Prostate gland (tissue), 2 donors: ENCODE results near the gene GGT7. TPM values are rescaled to one million over a fixed set of nuclear protein-coding genes. Genes with fewer than 3 reads are reported as not detected.

Experiments used
- DNase-seq: peaks from one replicate; pipeline ENCODE4 v3.0.0-alpha.2; 2019; ENCODE audit warnings: low spot score
- H3K27ac ChIP-seq, 2 donors: fragments of 200-600 bp; sonication (generic); 2 replicates each; pipeline ENCODE4 v1.5.1; 2017 to 2019
- H3K27me3 ChIP-seq: fragments of 200-600 bp; sonication (generic); replicated peaks from 2 replicates; pipeline ENCODE4 v1.5.1; 2019; ENCODE audit not compliant: insufficient read depth
- H3K36me3 ChIP-seq, 2 donors: fragments of 200-600 bp; sonication (generic); 1 replicate in 1 of 2; 2 replicates in 1 of 2; pipeline versions ENCODE4 v1.5.1 to v1.8.1; 2017 to 2019
- H3K4me1 ChIP-seq: fragments of 200-600 bp; sonication (generic); replicated peaks from 2 replicates; pipeline ENCODE4 v1.5.1; 2019
- H3K4me3 ChIP-seq, 2 donors: fragments of 200-600 bp; sonication (generic); 2 replicates each; pipeline ENCODE4 v1.5.1; 2017 to 2019
- H3K9me3 ChIP-seq: fragments of 200-600 bp; sonication (generic); 2 replicates; pipeline ENCODE4 v1.5.1; 2017
- POLR2A ChIP-seq: fragments of 450-650 bp; IDR thresholded peaks from one replicate; pipeline ENCODE4 v1.6.1; 2016; ENCODE audit warnings: antibody characterized with exemption, mild to moderate bottlenecking
- POLR2AphosphoS5 ChIP-seq: sonication (generic); formaldehyde crosslinking; IDR thresholded peaks from one replicate; pipeline ENCODE4 v1.6.1; 2017; ENCODE audit warnings: antibody characterized with exemption
- WGBS: methylation state at CpG from one replicate; pipeline ENCODE4 v1.1.5; 2018; 5-methylcytosine and 5-hydroxymethylcytosine counted together
- intact Hi-C: fragments of 100-400 bp; cut with DNase I; formaldehyde crosslinking; loops from one replicate; pipeline ENCODE4 v1.14.2; 2022
- total RNA-seq, 2 donors: library from RNA; depleted of rRNA; stranded (reverse); fragments of >200 nt; gene quantifications; one replicate each; pipeline ENCODE4 v1.1.0, GENCODE V29; 2016
- TF ChIP-seq, protein P1 (sequence below), 4 experiments: fragments of 200-600 bp in 2 of 4; fragments of 450-650 bp in 2 of 4; sonication (generic) in 2 of 4; IDR thresholded peaks; 1 replicate in 3 of 4; 2 replicates in 1 of 4; pipeline ENCODE4 v1.5.1; 2016 to 2019; ENCODE audit warnings: antibody characterized with exemption in 4 of 4, mild to moderate bottlenecking in 2 of 4, moderate library complexity in 2 of 4

GGT7 gene
- total RNA-seq, 2 donors from 2014 or later = 22.0 to 28.3 TPM

- Histone ChIP-seq H3K36me3 (no peaks in the 10 kb centered on the region), H3K27ac (peak within 1 kb of the TSS; percentile 83 to 87), H3K4me1 (no peaks in the 10 kb centered on the region), H3K27me3 (no peaks in the 10 kb centered on the region), H3K9me3 (no peaks in the 10 kb centered on the region), H3K4me3 (peak within 1 kb of the TSS; percentile 72 to 89)
- 1% methylated on average over 63 of the region's 63 CpGs for WGBS
- intact Hi-C loops = loop anchor here (5.0 to 10.0 kb wide), 2 partner anchors 328 to 401 kb away; partner anchors contain the start of gene MMP24OS
- DNase-seq = peak; percentile 99
- TF ChIP-seq, protein P1, sequence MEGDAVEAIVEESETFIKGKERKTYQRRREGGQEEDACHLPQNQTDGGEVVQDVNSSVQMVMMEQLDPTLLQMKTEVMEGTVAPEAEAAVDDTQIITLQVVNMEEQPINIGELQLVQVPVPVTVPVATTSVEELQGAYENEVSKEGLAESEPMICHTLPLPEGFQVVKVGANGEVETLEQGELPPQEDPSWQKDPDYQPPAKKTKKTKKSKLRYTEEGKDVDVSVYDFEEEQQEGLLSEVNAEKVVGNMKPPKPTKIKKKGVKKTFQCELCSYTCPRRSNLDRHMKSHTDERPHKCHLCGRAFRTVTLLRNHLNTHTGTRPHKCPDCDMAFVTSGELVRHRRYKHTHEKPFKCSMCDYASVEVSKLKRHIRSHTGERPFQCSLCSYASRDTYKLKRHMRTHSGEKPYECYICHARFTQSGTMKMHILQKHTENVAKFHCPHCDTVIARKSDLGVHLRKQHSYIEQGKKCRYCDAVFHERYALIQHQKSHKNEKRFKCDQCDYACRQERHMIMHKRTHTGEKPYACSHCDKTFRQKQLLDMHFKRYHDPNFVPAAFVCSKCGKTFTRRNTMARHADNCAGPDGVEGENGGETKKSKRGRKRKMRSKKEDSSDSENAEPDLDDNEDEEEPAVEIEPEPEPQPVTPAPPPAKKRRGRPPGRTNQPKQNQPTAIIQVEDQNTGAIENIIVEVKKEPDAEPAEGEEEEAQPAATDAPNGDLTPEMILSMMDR (IDR thresholded peaks at IDR 0.05) = peak in 2 of 4 experiments; percentile 17 to 22
- peak; percentile 79 for TF ChIP-seq POLR2AphosphoS5
- peak; percentile 93 for TF ChIP-seq POLR2A
These were observed 4.0 kb upstream of the GGT7 start, which contains the start of gene ACSS2 for GRCh38 chr20:34876406-34877282. Gene ACSS2 (plus strand): TSS chr20:34876612. CDS start chr20:34876646, 34 bp downstream.

GRCh38 chr20:34875642-34876405 lies 3.2 kb upstream of the GGT7 start:
- no peaks in the 10 kb centered on the region for H3K4me1 ChIP-seq
- WGBS = 9% methylated on average over 20 of the region's 20 CpGs
- peak overlapping the region; percentile 72 to 89 for H3K4me3 ChIP-seq
- H3K27me3 ChIP-seq = no peaks in the 10 kb centered on the region
- H3K36me3 ChIP-seq = no peaks in the 10 kb centered on the region
- H3K9me3 ChIP-seq = no peaks in the 10 kb centered on the region
- TF ChIP-seq, protein P1 (IDR thresholded peaks at IDR 0.05) = peak in 2 of 4 experiments; percentile 28 to 45
- TF ChIP-seq POLR2AphosphoS5 (peak; percentile 69), POLR2A (peak; percentile 27)
- DNase-seq = no peak
- peak overlapping the region; percentile 83 to 87 for H3K27ac ChIP-seq
- intact Hi-C loops = loop anchor here (5.0 to 10.0 kb wide), 2 partner anchors 329 to 401 kb away; partner anchors contain the start of gene MMP24OS

DNA sequence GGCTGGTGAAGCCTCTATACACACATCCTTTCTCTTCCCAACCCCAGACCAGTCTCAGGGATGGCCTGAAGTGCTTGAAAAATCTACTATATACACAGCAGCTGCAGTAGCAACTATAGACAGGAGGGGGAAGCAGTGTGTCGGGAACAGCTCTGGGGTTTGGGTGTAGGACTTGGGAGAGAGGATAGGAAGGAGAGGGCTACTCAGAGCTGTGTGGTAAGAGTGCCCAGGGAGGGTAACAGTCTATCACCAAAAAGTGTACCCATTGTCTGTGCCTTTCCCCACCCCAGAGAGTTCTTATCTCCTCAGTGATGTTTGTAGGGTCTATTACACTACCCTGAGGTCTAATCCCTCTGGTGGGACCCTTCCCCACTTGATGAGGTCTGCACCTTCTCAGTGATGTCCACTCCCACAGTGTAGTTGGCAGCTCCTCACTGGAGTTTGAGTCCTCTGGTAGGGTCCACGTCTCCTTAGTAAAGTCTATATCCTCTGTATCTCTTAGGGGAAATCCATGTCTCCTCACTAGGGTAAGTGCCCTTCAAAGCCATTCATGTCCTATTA lies 1.5 kb upstream of the GGT7 start:
- peak overlapping the region; percentile 83 to 87 for H3K27ac ChIP-seq
- no peaks in the 10 kb centered on the region for H3K9me3 ChIP-seq
- no peaks in the 10 kb centered on the region for H3K4me1 ChIP-seq
- no peaks in the 10 kb centered on the region for H3K36me3 ChIP-seq
- 43% methylated on average over 2 of the region's 2 CpGs for WGBS
- no peak overlapping the region for H3K4me3 ChIP-seq
- H3K27me3 ChIP-seq = no peaks in the 10 kb centered on the region
- TF ChIP-seq POLR2AphosphoS5 (peak; percentile 77), POLR2A (no peak)
- TF ChIP-seq, protein P1 (IDR thresholded peaks at IDR 0.05) = peak; percentile 41 to 96 (median 82)
- intact Hi-C loops = loop anchor here (1.0 to 10.0 kb wide), 4 partner anchors 81 to 388 kb away; partner anchors contain the start of genes GSS, MYH7B and TRPC4AP
- peak; percentile 78 for DNase-seq

- H3K9me3 ChIP-seq = no peaks in the 10 kb centered on the region
- H3K36me3 ChIP-seq = no peaks in the 10 kb centered on the region
- H3K4me3 ChIP-seq = no peak overlapping the region
- H3K27ac ChIP-seq = no peak overlapping the region
- DNase-seq = no peak
- intact Hi-C loops = loop anchor here (1.0 to 10.0 kb wide), 4 partner anchors 82 to 389 kb away; partner anchors contain the start of genes GSS, MYH7B and TRPC4AP
- TF ChIP-seq POLR2A (no peak), POLR2AphosphoS5 (no peak)
- TF ChIP-seq, protein P1 (IDR thresholded peaks at IDR 0.05) = no peak
- 57% methylated on average over 3 of the region's 3 CpGs for WGBS
- H3K27me3 ChIP-seq = no peaks in the 10 kb centered on the region
- H3K4me1 ChIP-seq = no peaks in the 10 kb centered on the region
These were observed 982 bp upstream of the GGT7 start for GRCh38 chr20:34873583-34874093.
